HG02970 (cell line): ENCODE data around the gene MMAB.

ENCODE experiments used
- ATAC-seq: cut with Tn5 transposase; IDR thresholded peaks from one replicate; pipeline ENCODE4 v1.9.1; 2021; ENCODE audit warnings: mild to moderate bottlenecking, moderate library complexity, moderate number of reproducible peaks; ENCODE audit not compliant: unreplicated experiment, low FRiP score

The MMAB gene

DNA sequence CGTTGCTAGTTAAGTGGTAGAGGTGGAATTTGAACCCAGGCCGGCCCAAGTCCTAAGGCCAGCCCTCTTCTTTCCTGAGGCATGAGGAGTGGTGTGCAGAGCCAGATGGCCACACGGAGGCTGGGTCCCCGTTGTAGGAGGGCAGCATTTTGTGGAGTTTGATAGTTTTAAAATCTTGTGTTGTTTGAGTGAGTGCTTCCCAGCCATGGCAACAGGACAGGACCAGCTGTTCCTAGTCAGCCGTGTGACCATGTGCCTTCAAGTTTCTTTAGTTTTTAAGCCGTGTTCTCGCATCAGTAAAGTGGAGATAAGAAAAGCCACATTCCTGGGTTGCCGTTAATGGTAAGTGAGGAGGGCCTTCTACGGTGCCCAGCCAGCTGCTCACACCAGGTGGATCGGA lies 51.5 kb downstream of the MMAB start:
- no peak for ATAC-seq

DNA sequence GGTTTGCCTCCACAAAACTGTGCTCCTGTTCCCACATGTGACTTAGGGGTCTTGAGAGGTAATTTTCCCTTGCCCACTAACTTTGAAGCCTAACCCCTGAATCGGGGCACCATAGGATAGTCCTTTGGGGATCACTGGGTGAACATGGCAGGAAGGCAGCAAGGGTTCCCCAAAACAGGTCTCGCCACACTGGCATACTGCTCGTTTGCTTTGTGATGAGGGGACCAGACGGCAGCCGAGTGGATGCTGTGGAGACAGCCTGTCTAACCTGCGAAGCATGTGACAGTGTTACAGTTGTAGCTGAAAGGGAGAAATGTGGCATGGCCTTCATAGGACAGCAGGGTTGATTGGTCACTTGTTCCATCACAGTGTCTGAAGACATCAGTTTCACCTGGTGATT lies 53.5 kb downstream of the MMAB start:
- no peak for ATAC-seq

DNA sequence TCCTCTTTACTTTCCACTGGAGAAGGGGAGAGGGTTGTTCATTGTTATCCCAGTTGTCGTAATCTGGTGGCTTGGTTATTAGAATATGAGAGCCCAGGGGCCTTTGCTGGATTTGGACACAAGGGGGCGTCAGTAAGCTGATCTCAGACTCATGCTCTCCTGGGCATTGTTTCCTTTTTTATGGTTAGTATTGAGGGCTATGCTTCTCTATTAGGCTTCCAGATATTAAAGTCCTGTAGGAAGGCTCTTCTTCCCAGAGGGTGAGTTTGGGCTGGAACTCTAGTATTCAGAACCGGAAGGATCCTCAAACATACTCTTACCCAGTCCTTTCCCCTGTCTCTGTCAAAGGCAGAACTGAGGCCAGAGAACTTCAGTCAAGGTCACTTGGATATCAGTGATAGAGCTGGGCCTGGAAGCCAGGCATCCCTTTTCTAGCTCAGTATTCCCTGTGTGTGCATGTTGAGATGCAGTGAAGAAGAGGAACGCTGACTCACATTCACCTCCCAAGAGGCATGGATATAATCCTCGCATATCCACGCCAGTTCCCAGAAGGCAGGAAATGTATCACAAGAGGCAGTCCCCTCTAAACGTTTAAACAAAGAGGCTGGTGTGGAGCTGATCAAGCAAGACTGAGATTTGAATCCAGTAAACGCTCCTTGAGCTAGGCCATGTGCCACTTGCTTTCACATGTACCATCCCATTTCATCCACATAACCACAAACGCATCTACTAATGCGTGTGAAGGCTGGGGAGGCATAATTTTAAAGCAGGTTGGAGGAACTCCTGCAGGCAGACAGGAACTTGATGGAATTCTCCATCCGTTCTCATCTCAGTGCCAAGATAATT lies 54.3 kb downstream of the MMAB start:
- ATAC-seq = no peak

DNA sequence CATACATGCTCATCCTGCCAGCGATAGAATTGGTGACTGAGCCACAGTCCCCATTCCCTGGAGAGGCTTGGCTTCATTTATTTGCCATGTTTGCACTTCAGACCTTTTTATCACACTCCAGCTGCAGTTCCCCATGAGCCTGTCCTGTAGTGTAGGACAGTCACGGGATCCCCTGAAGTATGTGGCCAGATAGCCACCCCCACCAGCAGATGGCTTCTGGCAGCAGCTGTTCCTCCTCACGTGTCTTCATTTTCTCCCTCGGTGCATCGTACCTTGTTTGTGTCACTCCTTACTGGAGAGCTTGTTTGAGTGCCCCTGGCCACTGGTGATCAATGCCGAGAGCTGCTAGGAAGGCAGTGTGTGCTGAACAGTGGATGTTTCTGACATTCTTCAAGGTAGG lies 55.7 kb downstream of the MMAB start:
- no peak for ATAC-seq

DNA sequence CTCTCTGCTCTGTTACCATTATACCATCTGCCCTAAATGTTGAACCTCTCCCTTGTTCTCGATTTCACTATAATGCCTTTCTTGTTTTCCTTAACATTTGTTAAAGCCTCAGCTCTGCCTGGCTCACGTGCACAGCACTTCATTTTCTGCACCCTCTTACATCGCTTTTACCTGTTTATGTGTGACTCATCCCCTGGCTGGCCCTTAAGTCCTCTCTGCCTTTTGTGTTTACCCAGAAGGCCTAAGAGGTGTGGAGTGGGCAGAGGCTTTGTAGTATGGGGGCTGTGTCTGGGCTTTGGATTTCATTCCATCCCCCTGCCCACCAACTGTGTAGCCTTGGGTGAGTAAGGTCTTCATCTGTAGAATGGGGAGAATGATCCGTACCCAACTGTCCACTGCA lies 59.3 kb downstream of the MMAB start:
- ATAC-seq = no peak

DNA sequence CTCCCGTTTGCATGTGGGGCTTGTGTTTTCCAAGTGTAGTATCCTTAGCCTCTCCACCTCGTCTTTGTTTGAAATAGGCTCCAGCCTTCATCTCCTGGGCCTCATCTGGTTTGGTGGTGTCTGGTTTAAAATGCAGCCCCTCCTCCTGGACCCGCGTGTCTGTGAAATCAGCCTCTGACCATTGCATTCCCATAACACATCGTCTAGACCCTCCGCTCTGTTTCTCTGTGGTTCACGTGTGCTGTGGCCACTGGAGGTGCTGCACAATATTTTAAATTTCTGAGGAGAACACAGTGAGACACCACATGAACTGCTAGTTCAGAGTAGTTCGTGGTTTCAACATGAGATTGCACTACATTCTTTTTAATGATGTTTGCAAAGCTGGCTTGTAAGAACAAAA lies 60.3 kb downstream of the MMAB start:
- ATAC-seq = no peak

DNA sequence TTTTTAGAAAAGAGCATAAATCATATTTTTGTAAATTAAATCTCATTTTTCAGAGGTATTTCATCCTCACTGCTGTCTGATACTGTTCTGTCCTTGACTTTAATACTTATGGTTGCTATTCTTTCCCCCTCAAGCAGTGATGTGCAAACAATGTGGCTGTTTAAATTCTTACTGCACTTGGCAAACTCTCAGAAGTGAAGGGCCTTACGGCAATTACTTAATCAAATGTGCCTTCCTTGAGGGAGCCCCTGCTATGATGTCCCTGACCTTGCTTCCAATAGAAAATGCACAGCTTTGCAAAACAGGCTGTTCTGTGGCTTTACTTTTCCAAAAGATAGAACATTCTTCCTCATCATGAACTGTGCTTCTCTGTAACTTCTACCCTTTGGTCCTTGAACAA lies 60.7 kb downstream of the MMAB start:
- ATAC-seq = no peak

DNA sequence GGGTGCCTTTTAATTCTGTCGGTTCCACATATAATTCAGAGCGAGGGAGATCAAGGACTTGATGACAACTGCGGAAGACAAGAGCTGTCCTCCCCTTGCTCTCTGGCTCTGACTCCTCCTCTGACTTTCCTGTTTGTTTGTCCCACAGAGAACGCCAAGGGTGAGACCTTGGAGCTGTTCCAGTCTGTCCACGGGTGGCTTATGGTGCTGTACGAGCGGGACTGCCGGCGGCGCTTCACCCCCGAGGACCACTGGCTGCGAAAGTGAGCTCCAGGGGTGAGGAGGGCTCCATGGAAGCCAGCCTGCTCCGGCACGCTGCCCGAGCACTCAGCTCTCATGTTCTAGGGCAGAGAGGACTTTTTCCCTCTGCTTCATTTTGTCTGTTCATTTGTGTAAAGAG lies 63.1 kb downstream of the MMAB start:
- ATAC-seq = no peak

DNA sequence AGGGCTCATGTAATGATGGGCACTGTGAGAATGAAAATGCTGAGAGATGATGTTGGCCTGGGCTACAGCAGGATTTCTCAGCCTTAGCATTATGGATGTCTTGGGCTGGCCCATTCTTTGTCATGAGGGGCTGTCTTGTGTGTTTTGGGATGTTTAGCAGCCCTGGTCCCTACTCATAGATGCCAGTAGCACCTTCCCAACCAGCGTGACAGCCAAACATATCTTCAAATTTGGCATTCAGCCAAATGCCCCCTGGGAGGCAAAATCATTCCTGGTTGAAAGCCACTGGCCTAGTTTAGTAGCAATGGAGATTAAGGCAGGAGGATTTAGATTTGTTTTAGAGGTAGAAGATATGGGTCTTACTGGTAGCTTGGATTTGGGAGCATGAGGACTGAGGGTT lies 69.2 kb downstream of the MMAB start:
- no peak for ATAC-seq
